Right ventricle myocardium inferior (tissue), 1 donor: ENCODE measurements around the gene SSB. TPM values are rescaled to one million over a fixed set of nuclear protein-coding genes. Genes with fewer than 3 reads are reported as not detected.
"Not testable (repeated sequence)": the region's sequence is repeated elsewhere in the genome, so short reads cannot be mapped to it uniquely, and the experiment has no call there.

Experiments used
- ATAC-seq: fragments of 200-7000 bp; cut with Tn5 transposase; one replicate; pipeline ENCODE4 v1.9.1; 2020; ENCODE audit warnings: mild to moderate bottlenecking, moderate library complexity
- DNase-seq: peaks from one replicate; pipeline ENCODE4 v3.0.0; 2021; ENCODE audit errors: missing footprints
- intact Hi-C: fragments of 100-400 bp; cut with DNase I; formaldehyde crosslinking; loops from one replicate; pipeline ENCODE4 v1.11.0; 2022
- total RNA-seq: library from RNA; stranded (reverse); fragmentation: NEBNext Ultra II Directional; extraction: Animal tissue kit (Norgen Biotek cat#: 25700); gene quantifications from one replicate; pipeline ENCODE4 v1.2.1, GENCODE V29; 2021
- donor health status: DM: no; HTN: yes; CAD: no; lungs with severe emphysema.

Gene SSB
- total RNA-seq, 1 donor from 2014 or later = 52.7 TPM

DNA sequence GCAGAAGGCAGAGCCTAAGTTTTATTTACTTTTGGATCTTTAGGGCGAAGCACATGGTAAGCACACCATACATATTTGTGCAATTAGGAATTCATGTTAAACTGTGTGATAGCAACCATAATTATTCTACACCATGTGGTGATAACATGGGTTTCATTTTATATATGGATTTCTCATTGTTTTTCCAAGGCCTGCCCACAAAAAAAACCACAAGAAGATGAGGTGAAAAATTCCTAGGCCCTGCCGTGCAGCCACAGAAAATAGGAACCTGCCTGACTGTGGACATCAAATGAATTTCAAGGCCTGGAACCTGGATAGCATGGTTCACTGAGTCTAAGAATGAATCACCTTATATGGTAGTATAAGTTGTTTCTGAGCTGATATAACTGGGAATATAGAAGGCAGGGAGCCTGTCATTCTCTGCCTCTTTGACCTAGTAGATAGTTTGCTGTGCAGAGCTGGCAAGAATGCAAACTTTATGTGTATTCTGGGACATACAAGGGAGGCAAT is 22.4 kb upstream of the SSB start:
- no peak for DNase-seq
- ATAC-seq = no peak
- intact Hi-C loops = no loop called here

- intact Hi-C loops = no loop called here
- no peak for ATAC-seq
- DNase-seq = no peak
Observed at GRCh38 chr2:169778446-169778845, 20.2 kb upstream of the SSB start.

- no peak for DNase-seq
- intact Hi-C loops = no loop called here
- ATAC-seq = no peak
Observed at GRCh38 chr2:169781249-169782013, 17.2 kb upstream of the SSB start.

DNA sequence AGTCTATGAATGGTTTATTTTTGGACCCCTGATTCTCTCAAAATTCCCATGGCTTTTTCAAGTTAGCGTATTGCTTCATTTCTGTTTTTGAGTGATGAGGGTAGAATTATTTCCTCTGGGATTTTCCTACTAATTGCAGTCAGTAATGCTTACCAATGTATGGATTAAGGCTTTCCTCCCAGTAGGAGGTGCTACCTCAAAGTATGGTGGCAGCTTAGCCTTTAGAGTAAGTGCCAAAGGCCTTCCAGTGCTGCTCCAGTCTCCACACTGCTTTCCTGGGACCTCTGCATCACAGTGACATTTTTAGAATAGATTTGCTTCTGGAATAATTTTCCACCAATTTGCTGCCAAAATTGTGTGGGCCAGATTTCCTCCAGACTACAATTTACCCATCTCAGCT is 16.2 kb upstream of the SSB start:
- no peak for ATAC-seq
- intact Hi-C loops = no loop called here
- no peak for DNase-seq

DNA sequence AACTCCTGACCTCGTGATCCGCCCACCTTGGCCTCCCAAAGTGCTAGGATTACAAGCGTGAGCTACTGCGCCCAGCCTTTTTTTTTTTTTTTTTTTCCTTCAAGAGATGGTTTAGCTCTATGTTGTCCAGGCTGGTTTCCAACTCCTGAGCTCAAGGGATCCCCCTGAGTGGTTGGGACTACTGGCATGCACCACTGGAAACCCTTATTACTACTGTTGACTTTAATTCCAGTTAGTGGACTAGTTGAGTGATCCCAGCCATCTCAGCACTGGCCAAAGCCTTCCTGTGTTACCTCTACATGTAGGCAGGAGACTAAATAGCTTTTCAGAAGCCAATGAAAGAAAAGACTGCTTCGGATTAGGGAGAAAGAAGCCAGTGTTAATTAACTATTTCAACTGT is 8.1 kb upstream of the SSB start:
- DNase-seq (no peak), ATAC-seq (no peak)
- intact Hi-C loops = loop anchor here (10.0 kb wide), 1 partner anchor 266 kb away; no protein-coding TSS in a partner anchor

DNA sequence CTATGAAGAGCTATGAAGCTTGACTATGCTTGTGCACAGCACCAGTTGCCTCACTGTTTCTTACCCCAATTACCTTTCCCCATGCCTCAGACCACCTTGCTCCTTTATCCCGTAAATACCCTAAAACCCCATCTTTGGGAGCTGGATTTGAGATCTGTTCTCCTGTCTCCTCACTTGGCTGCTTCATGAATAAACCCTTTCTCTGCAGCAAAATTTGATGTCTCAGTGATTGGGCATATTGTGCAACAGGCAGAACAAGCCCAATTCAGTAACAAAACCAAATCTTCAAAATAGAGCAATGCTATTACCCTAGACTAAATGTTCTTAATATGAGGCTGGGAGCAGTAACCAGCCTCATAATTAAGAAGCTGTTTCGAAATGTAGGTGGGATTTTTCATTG is 3.5 kb upstream of the SSB start:
- ATAC-seq (no peak), DNase-seq (no peak)
- intact Hi-C loops = loop anchor here (10.0 kb wide), 1 partner anchor 270 kb away; no protein-coding TSS in a partner anchor

GRCh38 chr2:169796441-169796840 is 2.2 kb upstream of the SSB start:
- intact Hi-C loops = loop anchor here (10.0 kb wide), 1 partner anchor 272 kb away; no protein-coding TSS in a partner anchor
- DNase-seq (no peak), ATAC-seq (no peak)

- intact Hi-C loops = loop anchor here (10.0 kb wide), 1 partner anchor 273 kb away; no protein-coding TSS in a partner anchor
- ATAC-seq = no peak
- no peak for DNase-seq
Observed at GRCh38 chr2:169797601-169798000, 1.1 kb upstream of the SSB start.

DNA sequence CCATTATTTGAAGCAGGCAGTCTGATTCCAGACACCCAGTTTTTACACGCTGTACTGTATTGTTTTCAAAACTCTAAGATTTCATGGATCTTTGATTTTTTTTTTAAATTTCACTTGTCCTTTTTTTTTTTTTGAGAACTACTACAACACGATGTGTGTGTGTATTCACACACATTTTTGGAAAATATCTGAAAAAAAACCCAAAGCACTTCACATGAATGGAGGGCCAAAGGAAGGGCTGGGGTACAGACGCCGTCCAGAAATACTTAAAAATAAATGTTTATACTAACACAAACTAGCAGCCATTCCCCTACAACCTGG is 314 bp upstream of the SSB start:
- ATAC-seq (no peak), DNase-seq (no peak)
- intact Hi-C loops = loop anchor here (10.0 kb wide), 1 partner anchor 274 kb away; no protein-coding TSS in a partner anchor

DNA sequence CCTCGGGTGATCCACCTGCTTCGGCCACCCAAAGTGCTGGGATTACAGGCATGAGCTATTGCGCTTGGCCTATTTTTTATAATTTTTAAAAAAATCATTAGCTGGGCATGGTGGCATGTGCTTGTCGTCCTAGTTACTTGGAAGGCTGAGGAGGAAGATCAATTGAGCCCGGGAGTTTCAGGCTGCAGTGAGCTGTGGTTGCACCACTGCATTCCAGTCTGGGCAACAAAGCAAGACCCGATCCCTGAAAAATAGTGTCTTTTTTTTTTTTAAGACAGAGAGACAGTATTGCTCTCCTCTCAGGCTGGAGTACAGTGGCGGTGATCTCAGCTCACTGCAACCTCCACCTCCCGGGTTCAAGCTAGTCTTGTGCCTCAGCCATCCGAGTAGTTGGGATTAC is 4.8 kb downstream of the SSB start:
- ATAC-seq = no peak
- intact Hi-C loops = no loop called here
- no peak for DNase-seq

GRCh38 chr2:169806586-169806985 is 7.9 kb downstream of the SSB start:
- no peak for ATAC-seq
- intact Hi-C loops = no loop called here
- no peak for DNase-seq

DNA sequence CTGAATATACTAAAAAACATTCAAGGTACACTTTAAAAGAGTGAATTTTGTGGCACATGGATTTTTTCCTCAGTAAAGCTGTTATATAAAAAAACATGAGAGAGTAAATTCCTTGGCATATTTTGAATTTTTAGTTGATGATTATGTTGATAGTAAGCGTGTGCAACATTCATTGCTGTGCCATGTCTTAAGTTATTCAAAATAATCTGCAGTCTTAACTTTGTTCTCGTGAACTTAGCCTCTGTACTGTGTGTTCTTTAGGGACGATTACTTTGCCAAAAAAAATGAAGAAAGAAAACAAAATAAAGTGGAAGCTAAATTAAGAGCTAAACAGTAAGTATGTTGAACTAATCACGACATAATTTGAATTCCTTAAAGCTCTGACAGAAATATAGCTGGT is 9.6 kb downstream of the SSB start:
- ATAC-seq = no peak
- intact Hi-C loops = no loop called here
- DNase-seq = no peak

GRCh38 chr2:169815849-169816248 is 17.2 kb downstream of the SSB start:
- no peak for DNase-seq
- intact Hi-C loops = no loop called here
- no peak for ATAC-seq

- intact Hi-C loops, ATAC-seq, DNase-seq: not testable (repeated sequence)
Observed at GRCh38 chr2:169816961-169817360, 18.3 kb downstream of the SSB start.

DNA sequence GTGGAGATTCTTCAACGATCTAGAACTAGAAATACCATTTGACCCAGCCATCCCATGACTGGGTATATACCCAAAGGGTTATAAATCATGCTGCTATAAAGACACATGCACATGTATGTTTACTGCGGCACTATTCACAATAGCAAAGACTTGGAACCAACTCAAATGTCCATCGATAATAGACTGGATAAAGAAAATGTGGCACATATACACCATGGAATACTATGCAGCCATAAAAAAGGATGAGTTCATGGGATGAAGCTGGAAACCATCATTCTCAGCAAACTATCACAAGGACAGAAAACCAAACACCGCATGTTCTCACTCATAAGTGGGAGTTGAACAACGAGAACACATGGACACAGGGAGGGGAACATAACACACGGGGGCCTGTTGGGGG is 18.7 kb downstream of the SSB start:
- ATAC-seq, DNase-seq, intact Hi-C loops: not testable (repeated sequence)

GRCh38 chr2:169818241-169818640 is 19.6 kb downstream of the SSB start:
- DNase-seq = no peak
- intact Hi-C loops = no loop called here
- no peak for ATAC-seq

GRCh38 chr2:169819106-169819505 is 20.4 kb downstream of the SSB start:
- intact Hi-C loops = no loop called here
- no peak for DNase-seq
- no peak for ATAC-seq

- DNase-seq, intact Hi-C loops, ATAC-seq: not testable (repeated sequence)
Observed at GRCh38 chr2:169820101-169820500, 21.4 kb downstream of the SSB start.

- intact Hi-C loops = no loop called here
- no peak for ATAC-seq
Observed at GRCh38 chr2:169822036-169822435, 23.4 kb downstream of the SSB start.

DNA sequence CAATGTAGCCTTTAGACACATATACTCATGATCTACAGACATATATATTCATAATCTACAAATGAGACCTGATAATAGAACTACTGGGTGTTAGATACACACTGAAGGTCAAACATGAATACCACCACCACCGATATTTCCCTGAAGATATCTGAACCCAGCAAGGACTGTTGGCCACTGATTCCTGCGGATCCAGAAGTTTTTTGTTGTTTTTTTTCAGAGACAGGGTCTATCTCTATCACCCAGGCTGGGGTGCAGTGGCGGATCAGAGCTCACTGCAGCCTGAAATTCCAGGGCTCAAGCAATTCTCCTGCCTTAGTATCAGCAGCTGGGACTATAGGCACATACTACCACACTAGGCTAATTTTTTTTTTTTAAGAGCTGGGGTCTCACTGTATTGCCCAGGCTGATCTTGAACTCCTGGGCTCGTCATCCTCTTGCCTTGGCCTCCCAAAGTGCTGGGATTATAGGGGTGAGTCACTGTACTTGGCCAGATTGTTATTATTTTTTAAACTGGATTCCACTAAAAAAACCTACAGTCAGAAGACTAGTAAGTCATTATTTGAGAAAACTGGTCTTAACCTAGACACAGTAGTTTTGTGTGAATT is 24.2 kb downstream of the SSB start:
- ATAC-seq (no peak), DNase-seq (no peak)
- intact Hi-C loops = no loop called here

More at GRCh38 chr2:169822036-169822435, 23.4 kb downstream of the SSB start:
- no peak for DNase-seq
